HepG2 (cell line): ENCODE data around the gene MCM3. TPM values are rescaled to one million over a fixed set of nuclear protein-coding genes. Genes with fewer than 3 reads are reported as not detected.

Source experiments
- BRD4 ChIP-seq: sonication (generic); formaldehyde crosslinking; IDR thresholded peaks from 2 replicates; pipeline ENCODE4 v1.4.0; 2020; ENCODE audit warnings: missing genetic modification reagents
- HMGA1 ChIP-seq: sonication (generic); formaldehyde crosslinking; conservative IDR thresholded peaks from 2 replicates; pipeline ENCODE4 v1.4.0; 2020; ENCODE audit warnings: missing genetic modification reagents
- MLX ChIP-seq: IDR thresholded peaks from 2 replicates; pipeline ENCODE4 v1.6.1; 2016
- PBX2 ChIP-seq: IDR thresholded peaks from 2 replicates; pipeline ENCODE4 v1.6.1; 2016; ENCODE audit warnings: control low read depth
- PBX3 ChIP-seq: sonication (generic); formaldehyde crosslinking; IDR thresholded peaks from 2 replicates; pipeline ENCODE4 v1.8.1; 2023; ENCODE audit warnings: missing genetic modification reagents, inconsistent platforms, borderline replicate concordance
- PHF5A ChIP-seq: IDR thresholded peaks from one replicate; pipeline ENCODE4 v1.6.1; 2018; ENCODE audit warnings: low read depth, missing genetic modification reagents; ENCODE audit not compliant: unreplicated experiment
- PTBP1 ChIP-seq: fragments of 200-400 bp; formaldehyde crosslinking; IDR thresholded peaks from 2 replicates; pipeline ENCODE4 v1.6.1; 2018; ENCODE audit warnings: low read length, low read depth; ENCODE audit not compliant: poor library complexity, severe bottlenecking
- SALL1 ChIP-seq: sonication (generic); formaldehyde crosslinking; IDR thresholded peaks from 2 replicates; pipeline ENCODE4 v1.8.0; 2022; ENCODE audit warnings: mild to moderate bottlenecking, missing genetic modification reagents
- SALL2 ChIP-seq: sonication (generic); formaldehyde crosslinking; IDR thresholded peaks from 2 replicates; pipeline ENCODE4 v1.8.1; 2023; ENCODE audit warnings: mild to moderate bottlenecking, missing genetic modification reagents, inconsistent platforms
- SP2 ChIP-seq: sonication (generic); formaldehyde crosslinking; IDR thresholded peaks from 2 replicates; pipeline ENCODE4 v1.5.1; 2020; ENCODE audit warnings: mild to moderate bottlenecking, missing genetic modification reagents
- ZNF17 ChIP-seq: sonication (generic); formaldehyde crosslinking; IDR thresholded peaks from 2 replicates; pipeline ENCODE4 v1.5.0; 2020; ENCODE audit warnings: mild to moderate bottlenecking, missing genetic modification reagents
- ZNF260 ChIP-seq: sonication (generic); formaldehyde crosslinking; IDR thresholded peaks from 2 replicates; pipeline ENCODE4 v1.4.0; 2020; ENCODE audit warnings: missing genetic modification reagents, low read depth, mild to moderate bottlenecking, borderline replicate concordance
- ZNF275 ChIP-seq: sonication (generic); formaldehyde crosslinking; IDR thresholded peaks from 2 replicates; pipeline ENCODE4 v1.8.0; 2022; ENCODE audit warnings: missing genetic modification reagents, mild to moderate bottlenecking, inconsistent platforms, borderline replicate concordance
- ZNF280D ChIP-seq: sonication (generic); formaldehyde crosslinking; IDR thresholded peaks from 2 replicates; pipeline ENCODE4 v1.5.1; 2020; ENCODE audit warnings: mild to moderate bottlenecking, missing genetic modification reagents
- ZNF3 ChIP-seq: IDR thresholded peaks from 2 replicates; pipeline ENCODE4 v1.7.0; 2017; ENCODE audit warnings: inconsistent platforms
- ZNF343 ChIP-seq: sonication (generic); formaldehyde crosslinking; IDR thresholded peaks from 2 replicates; pipeline ENCODE4 v1.4.0; 2020; ENCODE audit warnings: mild to moderate bottlenecking, missing genetic modification reagents
- ZNF414 ChIP-seq: sonication (generic); formaldehyde crosslinking; IDR thresholded peaks from 2 replicates; pipeline ENCODE4 v1.5.0; 2020; ENCODE audit warnings: missing genetic modification reagents
- ZNF652 ChIP-seq: IDR thresholded peaks from 2 replicates; pipeline ENCODE4 v1.6.1; 2016; ENCODE audit warnings: low read depth, borderline replicate concordance
- ZSCAN20 ChIP-seq: sonication (generic); formaldehyde crosslinking; IDR thresholded peaks from 2 replicates; pipeline ENCODE4 v1.4.0; 2020; ENCODE audit warnings: missing genetic modification reagents, mild to moderate bottlenecking, borderline replicate concordance
- polyA plus RNA-seq, 8 experiments: library from polyadenylated mRNA; depleted of rRNA in 3 of 8; stranded (reverse) in 7 of 8; unstranded in 1 of 8; fragments of >200 nt; fragmentation: Illumina TruSeq in 4 of 8; extraction: Trizol in 4 of 8; gene quantifications; 2 replicates each; pipeline versions ENCODE4 v1.2.1 to v1.2.3, GENCODE V29; 2011 to 2016; ENCODE audit warnings: low read depth in 4 of 8, missing spikeins in 1 of 8, mixed read lengths in 1 of 8; ENCODE audit not compliant: insufficient read depth in 1 of 8
- total RNA-seq, 5 experiments: library from RNA; depleted of rRNA; stranded (reverse); fragments of >200 nt; fragmentation: Illumina TruSeq; extraction: Trizol; gene quantifications; 2 replicates each; pipeline ENCODE4 v1.2.3, GENCODE V29; 2016; ENCODE audit warnings: low read depth in 1 of 5

The MCM3 gene
- total and polyA plus RNA-seq, 2 of the 13 experiments (the other 11 are each of a cell fraction or from before 2014, with no cell fraction given) = 164 to 288 TPM

GRCh38 chr6:52325695-52326471 is 41.3 kb upstream of the MCM3 start (continued):
- TF ChIP-seq ZNF280D (CRISPR knock-in tag) (no peak), BRD4 (CRISPR knock-in tag) (peak; percentile 91), ZNF3 (no peak), MLX (CRISPR knock-in tag) (peak; percentile 61; the same call in 1 of the 2 replicates), SALL1 (CRISPR knock-in tag) (peak; percentile 89), PBX2 (CRISPR knock-in tag) (no peak), ZNF652 (peak; percentile 11; the same call in 1 of the 2 replicates), ZNF275 (CRISPR knock-in tag) (peak; percentile 83; the same call in 1 of the 2 replicates), ZNF414 (CRISPR knock-in tag) (no peak), SP2 (no peak), SALL2 (0 out of 2 replicates have a peak, but pooled peaks have one; percentile 73), PTBP1 (no peak), PHF5A (CRISPR knock-in tag) (peak; percentile 65), ZSCAN20 (no peak), ZNF260 (CRISPR knock-in tag) (no peak), PBX3 (CRISPR knock-in tag) (no peak), HMGA1 (no peak), ZNF17 (CRISPR knock-in tag) (no peak), ZNF343 (CRISPR knock-in tag) (peak; percentile 69)
